GM10266 (cell line): ENCODE results near the gene ABO.
"Not testable (repeated sequence)": the region's sequence is repeated elsewhere in the genome, so short reads cannot be mapped to it uniquely, and the experiment has no call there.

ENCODE experiments used
- DNase-seq: peaks from one replicate; pipeline ENCODE4 v3.0.0; 2012; ENCODE audit errors: extremely low spot score
- TF ChIP-seq, protein P1 (sequence below): IDR thresholded peaks from 2 replicates; pipeline ENCODE4 v1.5.1; 2012; ENCODE audit warnings: mild to moderate bottlenecking, low read depth; ENCODE audit not compliant: control insufficient read depth, insufficient read depth; ENCODE audit errors: missing control alignments

The ABO gene

GRCh38 chr9:133276923-133277322 lies 1.9 kb upstream of the ABO start:
- DNase-seq, result no peak
- TF ChIP-seq, protein P1, sequence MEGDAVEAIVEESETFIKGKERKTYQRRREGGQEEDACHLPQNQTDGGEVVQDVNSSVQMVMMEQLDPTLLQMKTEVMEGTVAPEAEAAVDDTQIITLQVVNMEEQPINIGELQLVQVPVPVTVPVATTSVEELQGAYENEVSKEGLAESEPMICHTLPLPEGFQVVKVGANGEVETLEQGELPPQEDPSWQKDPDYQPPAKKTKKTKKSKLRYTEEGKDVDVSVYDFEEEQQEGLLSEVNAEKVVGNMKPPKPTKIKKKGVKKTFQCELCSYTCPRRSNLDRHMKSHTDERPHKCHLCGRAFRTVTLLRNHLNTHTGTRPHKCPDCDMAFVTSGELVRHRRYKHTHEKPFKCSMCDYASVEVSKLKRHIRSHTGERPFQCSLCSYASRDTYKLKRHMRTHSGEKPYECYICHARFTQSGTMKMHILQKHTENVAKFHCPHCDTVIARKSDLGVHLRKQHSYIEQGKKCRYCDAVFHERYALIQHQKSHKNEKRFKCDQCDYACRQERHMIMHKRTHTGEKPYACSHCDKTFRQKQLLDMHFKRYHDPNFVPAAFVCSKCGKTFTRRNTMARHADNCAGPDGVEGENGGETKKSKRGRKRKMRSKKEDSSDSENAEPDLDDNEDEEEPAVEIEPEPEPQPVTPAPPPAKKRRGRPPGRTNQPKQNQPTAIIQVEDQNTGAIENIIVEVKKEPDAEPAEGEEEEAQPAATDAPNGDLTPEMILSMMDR, result no peak

- TF ChIP-seq, protein P1, result no peak
- no peak for DNase-seq
Measured at GRCh38 chr9:133276001-133276884, 1.2 kb upstream of the ABO start.

GRCh38 chr9:133274236-133275104 lies 531 bp downstream of the ABO start:
- no peak for DNase-seq
- TF ChIP-seq, protein P1, result no peak

GRCh38 chr9:133273819-133274218 lies 1.2 kb downstream of the ABO start:
- no peak for DNase-seq
- TF ChIP-seq, protein P1, result no peak

GRCh38 chr9:133273098-133273497 lies 1.9 kb downstream of the ABO start:
- TF ChIP-seq, protein P1, result no peak
- no peak for DNase-seq

DNA sequence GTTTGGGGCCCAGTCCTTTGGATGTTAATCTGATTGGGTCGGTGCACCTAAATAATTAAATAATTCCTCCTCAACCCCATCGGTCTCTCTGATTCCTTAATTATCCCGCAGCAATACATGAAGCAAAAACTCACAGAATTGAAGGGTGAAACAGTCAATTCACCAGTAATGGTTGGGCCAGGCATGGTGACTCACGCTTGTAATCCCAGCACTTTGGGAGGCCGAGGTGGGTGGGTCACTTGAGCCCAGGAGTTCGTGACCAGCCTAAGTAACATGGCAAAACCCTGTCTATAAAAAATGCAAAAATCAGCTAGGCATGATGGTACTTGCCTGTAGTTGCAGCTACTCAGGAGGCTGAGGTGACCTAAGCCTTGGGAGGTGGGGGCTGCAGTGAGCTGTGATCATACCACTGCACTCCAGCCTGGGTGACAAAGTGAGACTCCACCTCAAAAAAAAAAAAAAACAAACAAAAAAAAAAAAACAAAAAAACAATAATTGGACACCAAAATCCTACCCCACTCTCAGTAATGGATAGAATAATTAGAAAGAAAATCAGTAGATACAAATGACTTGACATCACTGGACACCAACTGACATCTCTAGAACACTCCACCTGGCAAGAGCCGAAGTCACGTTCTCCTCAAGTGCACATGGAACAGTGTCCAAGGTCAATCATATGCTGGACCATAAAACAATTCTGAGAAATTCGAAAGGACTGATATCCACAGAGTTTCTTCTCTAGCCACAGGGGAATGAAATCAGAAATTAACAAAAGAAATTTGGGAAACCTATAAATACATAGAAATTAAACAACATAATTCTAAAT lies 5.3 kb downstream of the ABO start:
- no peak for DNase-seq
- TF ChIP-seq, protein P1, result no peak

- not testable (repeated sequence) for DNase-seq
Measured at GRCh38 chr9:133269136-133269535, 5.9 kb downstream of the ABO start.
